Measurements from ENCODE around the gene NOL4L.
"Not testable (repeated sequence)": the region's sequence is repeated elsewhere in the genome, so short reads cannot be mapped to it uniquely, and the experiment has no call there.

The NOL4L gene

GRCh38 chr20:32597714-32598113 lies 12.6 kb upstream of the NOL4L start:
- no peak for DNase-seq (ENCODE audit: low spot score)

GRCh38 chr20:32596681-32597252 lies 11.6 kb upstream of the NOL4L start:
- no peak for DNase-seq (ENCODE audit: low spot score)

DNA sequence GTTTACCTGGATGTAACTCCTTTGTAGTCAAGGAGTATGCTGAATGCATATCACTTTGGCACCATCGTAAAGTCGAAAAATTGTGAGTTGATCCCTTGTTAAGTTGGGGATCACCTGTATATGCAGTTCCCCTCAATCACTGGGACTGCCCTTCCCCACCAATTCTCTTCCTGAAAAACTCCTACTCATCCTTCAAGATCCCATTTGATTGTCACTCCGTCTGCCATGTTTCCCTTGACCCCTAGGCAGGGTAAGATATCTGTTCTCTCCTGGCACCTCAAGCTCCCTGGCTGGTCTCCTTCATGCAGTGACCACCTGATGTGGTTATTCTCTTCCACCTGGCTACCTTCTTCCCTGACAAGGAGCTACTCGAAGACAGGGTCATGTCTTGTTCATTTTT lies 10.0 kb upstream of the NOL4L start:
- DNase-seq (ENCODE audit: low spot score): no peak

DNA sequence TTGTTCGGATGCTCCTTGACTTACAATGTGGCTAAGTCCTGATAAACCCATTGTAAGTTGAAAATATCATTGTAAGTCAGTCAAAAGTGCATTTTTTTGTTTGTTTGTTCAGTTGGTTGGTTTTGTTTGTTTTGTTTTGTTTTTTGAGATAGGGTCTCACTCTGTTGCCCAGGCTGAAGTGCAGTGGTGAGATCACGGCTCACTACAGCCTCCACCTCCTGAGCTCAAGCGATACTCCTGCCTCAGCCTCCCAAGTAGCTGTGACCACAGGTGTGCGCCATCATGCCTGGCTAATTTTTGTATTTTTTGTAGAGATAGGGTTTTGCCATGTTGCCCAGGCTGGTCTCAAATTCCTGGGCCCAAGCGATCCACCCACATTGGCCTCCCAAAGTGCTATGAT lies 9.5 kb upstream of the NOL4L start:
- DNase-seq (ENCODE audit: low spot score): not testable (repeated sequence)

DNA sequence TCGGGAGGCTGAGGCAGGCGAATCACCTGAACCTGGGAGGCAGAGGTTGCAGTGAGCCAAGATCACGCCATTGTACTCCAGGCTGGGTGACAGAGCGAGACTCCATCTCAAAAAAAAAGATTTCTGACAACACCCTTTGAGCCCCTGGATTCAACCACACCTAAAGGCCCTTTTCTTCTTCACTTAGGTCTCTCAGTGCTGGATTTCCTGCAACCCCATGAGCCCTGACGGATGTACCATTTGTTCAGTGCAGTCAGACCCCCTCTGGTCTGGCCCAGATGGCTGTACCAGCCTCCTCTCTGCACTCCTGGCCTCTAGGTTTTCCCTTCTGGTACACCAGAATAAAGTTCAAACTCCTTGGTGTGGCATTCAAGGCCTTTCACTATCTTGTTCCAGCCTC lies 9.1 kb upstream of the NOL4L start:
- DNase-seq (ENCODE audit: low spot score): no peak

- DNase-seq (ENCODE audit: low spot score): not testable (repeated sequence)
Measured at GRCh38 chr20:32592616-32593015, 7.5 kb upstream of the NOL4L start.

- DNase-seq (ENCODE audit: low spot score): no peak
Measured at GRCh38 chr20:32592022-32592421, 6.9 kb upstream of the NOL4L start.

- no peak for DNase-seq (ENCODE audit: low spot score)
Measured at GRCh38 chr20:32589769-32590168, 4.6 kb upstream of the NOL4L start.

- DNase-seq (ENCODE audit: low spot score): no peak
Measured at GRCh38 chr20:32589256-32589655, 4.1 kb upstream of the NOL4L start.

- DNase-seq (ENCODE audit: low spot score): no peak
Measured at GRCh38 chr20:32588040-32588439, 2.9 kb upstream of the NOL4L start.

DNA sequence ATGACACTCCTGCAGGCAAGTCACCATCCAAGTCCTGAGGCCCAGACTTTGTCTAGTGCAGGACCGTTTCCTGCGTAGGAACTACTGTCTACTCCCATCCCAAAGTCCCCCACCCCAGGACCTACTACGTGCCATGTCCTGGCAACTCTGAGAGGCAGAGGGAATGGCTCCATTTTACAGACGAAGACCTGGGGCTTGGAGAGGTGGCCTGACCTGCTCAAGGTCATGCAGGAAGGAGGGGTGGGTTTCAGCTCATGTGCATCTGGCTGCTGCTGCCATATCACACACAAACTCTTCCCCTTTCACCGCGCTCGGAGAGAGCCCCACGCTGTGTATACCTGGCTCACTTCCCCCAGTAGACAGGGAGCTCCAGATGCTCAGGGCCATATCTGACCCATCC lies 1.2 kb upstream of the NOL4L start:
- DNase-seq (ENCODE audit: low spot score): no peak

GRCh38 chr20:32585586-32586127 lies 524 bp upstream of the NOL4L start:
- no peak for DNase-seq (ENCODE audit: low spot score)

DNA sequence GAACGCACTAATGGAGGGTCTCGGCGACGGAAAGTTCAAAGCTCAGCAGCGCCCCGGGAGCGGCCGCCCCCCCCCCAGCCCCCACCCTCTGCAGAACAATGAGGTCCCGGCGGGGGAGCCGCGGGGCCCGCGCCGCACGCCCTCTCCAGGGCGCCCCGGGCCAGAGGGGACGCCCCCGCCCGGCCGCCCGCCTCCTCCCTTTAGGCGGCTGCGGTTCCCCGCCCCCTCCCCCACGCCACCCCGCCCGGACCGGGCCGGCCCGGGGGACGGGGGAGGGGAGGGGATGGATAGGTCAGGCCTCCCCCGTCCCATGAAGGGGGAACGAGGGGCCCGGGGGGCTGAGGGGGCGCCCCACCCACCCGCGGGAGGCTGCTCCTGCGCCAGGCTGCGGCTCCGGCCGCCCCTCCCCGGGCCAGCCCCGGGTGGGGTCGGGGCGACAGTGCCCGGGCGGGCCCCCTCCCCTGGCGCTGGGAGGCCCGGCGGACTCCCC lies 1.5 kb downstream of the NOL4L start:
- DNase-seq (ENCODE audit: low spot score): no peak

- peak; percentile 57 for DNase-seq (ENCODE audit: low spot score)
Measured at GRCh38 chr20:32582659-32583580, 2.2 kb downstream of the NOL4L start.

DNA sequence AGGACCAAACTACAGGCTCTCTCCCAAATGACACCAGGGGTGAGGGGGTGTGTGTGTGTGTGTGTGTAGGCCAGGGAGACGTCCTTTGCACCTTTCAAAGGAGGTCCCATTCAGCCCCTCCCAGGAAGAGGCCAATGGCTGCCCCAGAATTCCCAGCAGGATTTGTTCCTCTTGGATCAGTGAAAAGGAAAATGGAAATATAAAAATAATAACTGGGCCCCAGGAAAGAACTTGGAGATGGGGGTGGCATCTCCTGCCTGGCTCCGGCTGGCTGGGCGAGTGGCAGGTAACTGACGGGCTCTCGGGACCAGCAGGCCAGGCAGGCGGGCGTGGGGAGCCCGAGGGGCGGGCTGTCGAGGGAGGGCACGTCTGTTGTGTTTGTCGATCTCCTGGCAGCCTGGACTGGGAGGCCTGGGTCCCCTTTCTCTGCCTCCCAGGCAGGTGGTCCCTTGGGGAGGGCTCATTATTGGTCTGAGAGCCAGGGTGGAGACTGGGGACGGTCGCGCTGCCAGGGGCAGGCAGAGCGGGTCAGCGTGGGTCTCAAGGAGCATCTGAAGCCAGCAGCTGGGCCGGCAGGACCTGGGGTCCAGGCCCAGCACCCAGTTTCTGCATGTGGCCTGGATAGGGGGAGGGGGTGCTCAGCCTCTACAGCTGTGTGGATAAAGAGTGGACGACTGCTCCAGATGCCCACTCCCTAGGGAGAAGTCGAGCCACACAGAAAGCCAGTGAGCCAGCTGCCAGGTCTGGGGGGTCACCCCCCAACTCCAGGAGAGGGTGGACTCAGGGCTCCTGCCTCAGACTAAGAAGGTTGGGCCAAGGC lies 3.1 kb downstream of the NOL4L start:
- peak; percentile 46 for DNase-seq (ENCODE audit: low spot score)

GRCh38 chr20:32580970-32581838 lies 3.9 kb downstream of the NOL4L start:
- peak; percentile 92 for DNase-seq (ENCODE audit: low spot score)

GRCh38 chr20:32580219-32580969 lies 4.7 kb downstream of the NOL4L start:
- DNase-seq (ENCODE audit: low spot score): no peak

GRCh38 chr20:32578840-32579390 lies 6.2 kb downstream of the NOL4L start:
- DNase-seq (ENCODE audit: low spot score): no peak

DNA sequence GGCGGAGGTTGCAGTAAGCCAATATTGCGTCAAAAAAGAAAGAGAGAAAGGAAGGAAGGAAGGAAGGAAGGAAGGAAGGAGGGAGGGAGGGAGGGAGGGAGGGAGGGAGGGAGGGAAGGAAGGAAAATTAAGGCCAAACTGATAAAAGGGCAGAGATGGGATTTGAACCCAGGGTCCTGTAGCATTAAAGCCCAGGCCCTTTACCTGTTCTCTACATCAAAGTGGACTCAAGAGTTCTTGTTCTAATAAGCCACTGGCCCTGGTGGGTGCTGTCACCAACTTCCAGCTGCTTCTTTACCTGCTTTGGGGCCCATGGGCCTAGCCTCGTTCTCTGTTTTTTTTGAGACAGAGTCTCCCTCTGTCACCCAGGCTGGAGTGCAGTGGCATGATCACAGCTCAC lies 7.1 kb downstream of the NOL4L start:
- DNase-seq (ENCODE audit: low spot score): not testable (repeated sequence)

- no peak for DNase-seq (ENCODE audit: low spot score)
Measured at GRCh38 chr20:32577657-32578056, 7.5 kb downstream of the NOL4L start.
